HFFc6 (cell line): Measurements from ENCODE around the gene NCAM2. TPM values are rescaled to one million over a fixed set of nuclear protein-coding genes. Genes with fewer than 3 reads are reported as not detected.
A peak's percentile ranks its signal among the peaks of the same experiment; 100 is the strongest.

Source experiments
- DNase-seq: peaks from one replicate; pipeline ENCODE4 v3.0.0-alpha.2; 2018
- H3K27ac Mint-ChIP-seq: 2 replicates; pipeline ENCODE4 v1.8.0; 2020; ENCODE audit warnings: mild to moderate bottlenecking, mixed read lengths
- H3K27me3 Mint-ChIP-seq: 2 replicates; pipeline ENCODE4 v1.8.0; 2021; ENCODE audit warnings: mild to moderate bottlenecking, moderate library complexity, mixed read lengths; ENCODE audit not compliant: insufficient read depth
- H3K36me3 Mint-ChIP-seq: 2 replicates; pipeline ENCODE4 v1.8.0; 2021; ENCODE audit warnings: low read depth, mixed read lengths
- H3K4me1 Mint-ChIP-seq: 2 replicates; pipeline ENCODE4 v1.8.0; 2020; ENCODE audit warnings: low read depth, mixed read lengths
- H3K4me3 Mint-ChIP-seq: 2 replicates; pipeline ENCODE4 v1.8.0; 2020; ENCODE audit warnings: mild to moderate bottlenecking, moderate library complexity, mixed read lengths
- H3K9me3 Mint-ChIP-seq: 2 replicates; pipeline ENCODE4 v1.8.0; 2020; ENCODE audit warnings: mild to moderate bottlenecking, mixed read lengths
- CTCF ChIP-seq: fragments of 200-600 bp; sonication (generic); IDR thresholded peaks from 2 replicates; pipeline ENCODE4 v1.5.0; 2021; ENCODE audit warnings: antibody characterized with exemption, mild to moderate bottlenecking
- total RNA-seq, 6 experiments: library from RNA; stranded (reverse); fragmentation: NEBNext Ultra II Directional; extraction: Animal tissue kit (Norgen Biotek cat#: 25700); gene quantifications; 2 replicates in 1 of 6; 3 replicates in 5 of 6; pipeline ENCODE4 v1.2.3, GENCODE V29; 2021

Gene NCAM2
- total RNA-seq, 6 experiments from 2014 or later = 2.2 to 10.2 (median 8.8) TPM

- Mint-ChIP-seq H3K27me3 (0 out of 2 replicates have a peak, but pooled peaks cover 6% of the 10 kb centered on the region), H3K9me3 (no peaks in the 10 kb centered on the region), H3K4me1 (peaks cover 46% of the 10 kb centered on the region), H3K27ac (no peak overlapping the region), H3K36me3 (no peaks in the 10 kb centered on the region), H3K4me3 (peak overlapping the region; percentile 90)
- no peak for TF ChIP-seq CTCF
- no peak for DNase-seq
Observed at GRCh38 chr21:20998886-20999285, 677 bp downstream of the NCAM2 start.

- H3K4me3 Mint-ChIP-seq = peak overlapping the region; percentile 90; the same call in 1 of the 2 replicates
Observed at GRCh38 chr21:20999659-21000058, 1.4 kb downstream of the NCAM2 start.

DNA sequence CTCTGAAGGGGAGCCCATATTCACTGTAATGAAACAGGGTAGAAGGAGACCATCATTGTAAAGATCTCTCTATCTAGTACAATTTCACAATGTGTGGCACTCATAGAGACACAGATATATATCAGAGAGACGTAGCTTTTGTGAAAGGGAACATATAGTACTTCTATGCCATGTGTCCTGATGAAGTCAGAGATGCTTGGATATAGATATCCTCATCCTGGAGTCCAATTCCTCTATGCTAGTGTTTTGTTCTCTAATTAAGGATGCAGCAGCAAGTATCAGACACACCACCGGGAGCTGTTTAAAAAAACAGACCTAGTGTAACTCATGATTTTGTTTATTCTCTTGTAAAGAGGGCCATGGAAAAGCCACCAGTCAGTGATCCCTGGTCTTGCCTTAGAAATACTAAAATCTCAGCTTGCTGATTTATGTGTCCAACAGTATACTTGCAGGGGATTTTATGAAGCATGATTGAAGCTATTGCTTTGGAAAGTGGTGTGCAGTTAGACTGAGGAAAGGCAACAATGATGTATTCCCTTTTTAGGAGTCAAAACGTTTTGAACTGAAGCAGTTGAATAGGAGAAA lies 2.5 kb downstream of the NCAM2 start:
- H3K4me1 Mint-ChIP-seq = peaks cover 54% of the 10 kb centered on the region
- DNase-seq = no peak
- peak overlapping the region; percentile 90; the same call in 1 of the 2 replicates for H3K4me3 Mint-ChIP-seq

More at GRCh38 chr21:20999659-21000058, 1.4 kb downstream of the NCAM2 start:
- Mint-ChIP-seq H3K27me3 (0 out of 2 replicates have a peak, but pooled peaks cover 6% of the 10 kb centered on the region), H3K4me1 (peaks cover 47% of the 10 kb centered on the region), H3K9me3 (no peaks in the 10 kb centered on the region), H3K27ac (no peak overlapping the region), H3K36me3 (no peaks in the 10 kb centered on the region)
- peak; percentile 94 for TF ChIP-seq CTCF
- peak; percentile 20 for DNase-seq

DNA sequence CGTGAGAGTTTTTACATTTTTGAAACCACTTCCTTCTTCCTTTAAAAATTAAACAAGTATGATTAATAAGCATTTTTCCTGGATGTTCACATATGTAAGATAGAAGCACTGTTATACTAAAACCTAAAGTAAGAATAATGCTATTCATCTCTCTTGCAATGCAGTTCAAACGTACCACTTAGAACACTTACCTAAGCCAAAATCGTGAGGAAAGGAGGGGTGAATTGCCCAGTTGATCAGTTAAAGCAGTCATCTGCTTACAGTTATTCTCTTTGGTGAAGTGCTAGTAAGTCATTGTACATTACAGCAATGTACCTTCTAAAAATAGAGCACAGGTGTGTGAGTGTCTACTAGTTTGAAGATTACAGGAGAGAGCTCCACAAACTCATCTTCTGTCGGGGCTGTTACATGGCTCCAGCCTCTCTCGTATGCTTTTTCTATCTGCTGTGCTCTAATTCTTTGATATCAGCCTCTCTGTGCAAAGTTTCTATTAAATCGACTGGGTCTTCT lies 3.4 kb downstream of the NCAM2 start:
- no peaks in the 10 kb centered on the region for H3K9me3 Mint-ChIP-seq
- H3K27me3 Mint-ChIP-seq = 0 out of 2 replicates have a peak, but pooled peaks cover 6% of the 10 kb centered on the region
- H3K27ac Mint-ChIP-seq = peak overlapping the region; percentile 1; the same call in 1 of the 2 replicates
- peaks cover 58% of the 10 kb centered on the region for H3K4me1 Mint-ChIP-seq
- no peaks in the 10 kb centered on the region for H3K36me3 Mint-ChIP-seq
- DNase-seq = no peak
- H3K4me3 Mint-ChIP-seq = peak overlapping the region; percentile 90; the same call in 1 of the 2 replicates
- TF ChIP-seq CTCF = no peak

More for the DNA sequence above, 2.5 kb downstream of the NCAM2 start:
- Mint-ChIP-seq H3K36me3 (no peaks in the 10 kb centered on the region), H3K27ac (peak overlapping the region; percentile 18; the same call in 1 of the 2 replicates), H3K27me3 (0 out of 2 replicates have a peak, but pooled peaks cover 6% of the 10 kb centered on the region), H3K9me3 (no peaks in the 10 kb centered on the region)
- no peak for TF ChIP-seq CTCF

GRCh38 chr21:21002153-21002552 lies 3.9 kb downstream of the NCAM2 start:
- Mint-ChIP-seq H3K4me1 (peaks cover 63% of the 10 kb centered on the region), H3K36me3 (no peaks in the 10 kb centered on the region), H3K4me3 (peak overlapping the region; percentile 90; the same call in 1 of the 2 replicates), H3K27me3 (0 out of 2 replicates have a peak, but pooled peaks cover 6% of the 10 kb centered on the region), H3K27ac (peak overlapping the region; percentile 40; the same call in 1 of the 2 replicates), H3K9me3 (no peaks in the 10 kb centered on the region)
- no peak for TF ChIP-seq CTCF
- no peak for DNase-seq
